GM19240 (cell line): Measurements from ENCODE around the gene PRRT1B.

ENCODE experiments used
- DNase-seq: peaks from one replicate; pipeline ENCODE4 v3.0.0; 2011; ENCODE audit warnings: low spot score; ENCODE audit not compliant: insufficient read length

PRRT1B gene

GRCh38 chr9:131578731-131579504, 33.6 kb downstream of the PRRT1B start:
- peak; percentile 46 for DNase-seq

GRCh38 chr9:131579789-131580211, 34.5 kb downstream of the PRRT1B start:
- no peak for DNase-seq

GRCh38 chr9:131580358-131580757, 35.0 kb downstream of the PRRT1B start:
- DNase-seq = no peak

GRCh38 chr9:131582056-131582455, 36.7 kb downstream of the PRRT1B start:
- no peak for DNase-seq

DNA sequence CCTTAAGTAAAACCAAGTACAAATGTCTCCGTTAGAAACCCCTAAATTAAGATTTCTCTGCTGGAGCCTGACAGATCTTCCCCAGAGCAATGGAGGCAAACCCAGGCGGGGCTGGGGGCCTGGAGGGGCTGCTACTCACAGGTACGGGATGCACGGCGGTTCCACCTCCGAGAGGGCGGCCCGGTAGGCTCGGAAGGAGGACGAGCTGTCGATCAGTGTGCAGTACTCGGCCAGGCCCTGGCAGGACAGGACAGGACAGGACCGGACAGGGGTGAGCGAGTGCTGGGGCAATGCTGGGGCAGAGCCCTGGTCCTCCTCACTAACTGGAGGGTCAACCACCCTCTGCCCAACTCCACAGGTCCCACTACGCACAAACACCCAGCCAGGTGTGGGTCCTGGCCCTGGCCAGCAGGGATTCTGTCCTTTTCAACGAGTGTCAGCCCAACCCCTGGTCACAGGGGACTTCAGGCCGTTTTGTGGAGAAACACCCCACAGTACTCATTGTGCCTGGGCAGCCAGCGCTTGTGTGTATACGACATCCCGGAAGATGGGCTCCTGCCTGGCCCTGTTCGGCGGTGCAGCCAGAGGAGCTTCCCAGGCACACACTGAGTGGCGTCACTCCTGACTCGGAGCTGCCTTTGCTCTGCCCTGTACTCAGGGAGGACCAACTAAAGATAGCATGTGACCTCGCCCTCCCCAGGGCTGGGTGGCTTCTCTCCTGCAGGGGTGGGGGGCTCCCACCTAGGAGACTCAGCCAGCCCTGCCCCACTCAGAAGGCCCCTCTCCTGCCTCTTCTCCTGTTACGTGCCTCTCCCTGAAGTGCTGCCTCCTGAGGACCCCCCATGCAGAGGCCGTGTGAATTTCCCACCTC, 37.4 kb downstream of the PRRT1B start:
- no peak for DNase-seq

- no peak for DNase-seq
Observed at GRCh38 chr9:131583337-131583645, 38.0 kb downstream of the PRRT1B start.

DNA sequence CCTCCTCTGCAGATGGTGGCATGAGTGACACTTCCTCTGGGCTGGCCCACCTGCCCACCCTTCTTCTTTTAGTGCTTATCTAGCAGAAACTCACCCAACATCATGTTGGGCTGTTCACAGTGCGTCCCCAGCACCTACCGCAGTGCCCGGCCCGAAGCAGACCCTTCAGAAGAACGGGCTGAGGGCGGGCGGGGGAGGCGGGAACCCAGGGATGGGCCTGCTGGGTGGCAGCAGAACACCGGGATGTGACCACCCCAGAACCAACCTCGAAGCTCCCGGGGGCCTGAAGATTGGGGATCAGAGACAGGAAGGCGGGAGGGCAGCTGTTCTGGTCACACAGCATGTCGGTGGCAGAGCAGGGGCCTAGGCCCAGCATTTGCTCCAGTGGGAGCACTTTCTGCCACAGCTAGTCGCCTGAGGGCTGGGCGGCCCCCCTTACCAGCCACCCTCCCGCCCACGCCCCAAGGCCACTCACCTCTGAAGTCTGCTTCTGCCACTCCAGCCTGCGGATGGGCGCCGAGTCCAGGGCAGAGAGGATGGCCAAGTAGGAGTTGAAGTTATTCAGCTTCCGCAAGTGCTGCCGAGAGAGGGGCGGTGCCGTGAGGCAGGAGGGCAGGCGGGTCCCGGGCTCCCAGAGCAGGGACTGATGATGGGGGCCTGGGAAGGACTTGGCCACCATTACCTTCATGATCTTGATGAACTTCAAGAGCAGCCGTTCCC, 38.7 kb downstream of the PRRT1B start:
- no peak for DNase-seq

DNA sequence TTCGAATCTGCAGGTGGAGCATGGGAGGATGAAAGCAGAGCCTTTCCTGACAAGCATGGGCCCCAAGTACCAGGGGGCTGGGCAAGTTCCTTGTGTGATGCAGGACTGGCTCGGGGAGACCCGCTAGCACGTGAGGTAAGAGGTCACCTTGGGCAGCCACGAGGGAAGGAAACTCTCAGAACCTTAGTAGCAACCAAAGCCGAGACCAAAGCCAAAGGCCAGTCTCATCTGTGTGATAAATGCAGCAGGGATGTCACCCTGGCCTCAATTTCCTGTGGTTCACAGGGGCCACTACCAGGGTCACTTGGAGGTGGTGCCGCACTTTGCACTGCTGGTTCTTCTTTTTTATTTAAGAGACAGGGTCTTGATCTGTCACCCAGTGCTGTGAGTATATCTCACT, 39.5 kb downstream of the PRRT1B start:
- DNase-seq = no peak

DNA sequence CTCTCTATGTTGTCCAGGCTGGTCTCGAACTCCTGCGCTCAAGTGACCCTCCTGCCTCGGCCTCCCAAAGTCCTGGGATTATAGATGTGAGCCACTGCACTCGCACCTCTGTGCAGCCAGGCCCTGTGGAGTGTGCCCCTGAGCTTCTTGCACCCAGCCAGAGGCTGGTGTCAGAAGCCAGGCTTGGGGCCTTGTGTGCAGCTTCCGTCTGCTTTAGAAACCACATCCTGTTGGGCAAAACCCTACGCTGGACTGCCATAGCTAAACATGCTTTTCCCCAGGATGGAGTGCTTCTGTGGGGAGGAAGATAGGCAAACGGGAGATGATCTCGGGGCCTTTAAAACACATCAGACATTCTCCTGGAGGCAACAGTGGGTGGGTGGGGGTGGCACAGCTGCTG, 40.1 kb downstream of the PRRT1B start:
- DNase-seq = no peak

DNA sequence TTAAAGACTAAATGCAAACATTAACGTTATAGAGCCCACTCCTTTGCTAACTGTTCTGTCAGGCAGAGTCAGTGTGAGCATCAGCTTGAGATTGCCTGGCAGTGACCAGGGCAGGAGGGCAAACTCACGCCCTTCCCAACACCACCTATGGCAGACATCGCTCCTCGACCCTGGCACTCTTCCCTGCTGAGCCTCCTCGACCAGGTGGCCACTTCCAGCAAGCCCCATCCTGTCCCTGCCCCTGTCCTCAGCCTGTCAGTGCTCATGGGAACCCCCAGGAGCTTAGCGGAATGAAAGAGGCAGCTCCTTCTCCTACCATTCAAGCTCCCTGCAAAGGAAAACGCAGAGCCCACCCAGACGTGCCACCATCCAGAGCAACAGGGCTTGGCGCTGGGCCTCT, 42.0 kb downstream of the PRRT1B start:
- no peak for DNase-seq

DNA sequence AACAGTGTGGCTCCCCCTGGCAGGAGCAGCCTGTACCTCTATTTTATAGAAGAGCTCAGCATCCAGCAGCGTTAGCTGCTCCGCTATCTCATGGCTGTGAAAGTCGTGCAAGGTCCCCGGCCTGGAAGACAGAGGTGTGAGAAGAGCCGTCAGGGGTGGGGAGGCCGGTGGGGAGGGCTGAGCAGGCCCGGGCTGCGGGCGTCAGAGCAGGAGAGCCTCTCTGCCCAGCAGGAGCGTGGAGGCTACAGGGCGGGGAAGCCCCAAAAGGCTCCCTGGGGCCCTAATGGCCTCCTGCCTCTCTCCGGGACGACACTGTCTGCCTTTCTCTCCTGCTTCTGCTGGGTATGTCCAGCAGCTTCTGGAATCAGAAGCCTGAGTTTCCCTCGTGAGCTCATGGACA, 42.6 kb downstream of the PRRT1B start:
- DNase-seq = no peak

GRCh38 chr9:131588396-131588795, 43.1 kb downstream of the PRRT1B start:
- DNase-seq = no peak

DNA sequence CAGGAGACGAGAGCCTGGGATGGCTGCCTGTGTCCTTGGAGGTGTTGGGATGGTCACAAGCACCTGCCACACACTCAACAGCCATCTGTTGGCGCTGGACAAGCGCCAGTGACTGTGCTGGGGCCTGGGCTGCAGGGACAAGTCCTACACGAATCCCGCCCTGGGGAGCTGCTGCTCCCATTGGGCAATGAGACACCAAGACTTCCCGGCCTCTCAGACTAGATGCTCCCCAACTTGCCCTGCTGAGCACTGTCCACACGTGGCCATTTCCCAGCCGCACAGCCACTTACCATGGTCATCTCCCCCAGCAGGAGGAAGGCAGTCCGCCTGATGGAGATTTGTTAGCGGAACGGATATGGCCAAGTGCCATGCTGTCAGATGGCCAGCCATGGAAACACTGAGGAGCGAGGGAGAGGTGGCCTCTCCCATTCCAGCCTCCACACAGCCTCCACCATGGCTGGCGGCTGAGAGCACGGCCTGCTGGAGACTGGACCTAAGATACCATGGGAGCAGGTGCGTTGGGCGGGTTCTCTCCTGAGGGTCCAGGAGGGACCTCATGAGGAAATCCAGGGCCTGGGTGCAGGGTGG, 43.9 kb downstream of the PRRT1B start:
- no peak for DNase-seq

- DNase-seq = no peak
Observed at GRCh38 chr9:131589993-131590392, 44.7 kb downstream of the PRRT1B start.

DNA sequence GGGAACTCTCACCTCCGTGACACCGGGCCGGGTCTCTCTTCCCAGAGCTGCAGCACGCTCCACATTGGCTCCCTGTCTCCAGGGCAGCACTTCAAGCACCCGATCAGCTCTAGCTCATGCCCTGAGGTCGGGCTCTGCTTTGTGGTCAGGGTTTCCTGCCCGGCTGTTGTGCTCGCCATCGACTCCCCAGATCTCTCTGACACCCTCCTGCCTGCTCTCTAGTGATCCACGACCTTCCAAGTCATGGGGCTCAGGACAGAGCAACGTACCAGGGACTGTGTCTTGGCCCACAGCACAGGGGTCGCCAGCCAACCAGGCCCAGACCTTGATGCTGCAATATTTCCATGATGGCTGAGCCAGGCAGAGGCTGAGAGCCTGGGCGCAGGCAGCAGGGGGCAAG, 45.1 kb downstream of the PRRT1B start:
- no peak for DNase-seq

GRCh38 chr9:131590907-131591844, 45.9 kb downstream of the PRRT1B start:
- DNase-seq = peak; percentile 62

DNA sequence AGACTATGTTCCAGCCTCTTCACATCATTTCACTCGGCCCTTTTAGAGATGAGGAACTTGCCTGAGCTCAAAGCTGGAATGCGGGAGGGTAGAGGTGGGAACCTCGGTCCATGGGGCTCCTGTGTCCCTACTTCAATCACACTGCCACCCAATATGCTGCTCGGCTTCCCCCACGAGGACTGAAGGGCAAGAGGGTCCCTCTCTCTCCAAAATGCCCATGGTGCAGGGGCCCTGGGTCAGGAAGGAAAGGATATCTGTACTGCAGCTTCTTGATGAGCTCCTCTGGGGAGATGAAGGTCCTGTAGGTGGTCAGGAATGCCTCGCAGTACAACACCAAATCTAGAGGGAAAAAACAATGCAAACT, 46.5 kb downstream of the PRRT1B start:
- no peak for DNase-seq

- DNase-seq = no peak
Observed at GRCh38 chr9:131593091-131593820, 47.9 kb downstream of the PRRT1B start.

- DNase-seq = no peak
Observed at GRCh38 chr9:131593936-131594665, 48.8 kb downstream of the PRRT1B start.
